Activated B cell treated with CpG ODN at 0.5 μM for 24 hours (primary cell): ENCODE data around the gene DLG2. TPM values are rescaled to one million over a fixed set of nuclear protein-coding genes. Genes with fewer than 3 reads are reported as not detected.
"Not testable (repeated sequence)": the region's sequence is repeated elsewhere in the genome, so short reads cannot be mapped to it uniquely, and the experiment has no call there.

Source experiments
- ATAC-seq: fragments of 200-7000 bp; cut with Tn5 transposase; one replicate; pipeline ENCODE4 v1.10.0; 2021; ENCODE audit warnings: low read depth, mild to moderate bottlenecking, moderate library complexity
- CTCF ChIA-PET: fragments of 350-600 bp; sonication (Branson Sonifier 250); formaldehyde crosslinking; loops from one replicate; lab custom pipeline; 2021; ENCODE audit warnings: antibody characterized with exemption; lab: Charles Lee
- POLR2A ChIA-PET: fragments of 350-600 bp; sonication (Branson Sonifier 250); formaldehyde crosslinking; loops from one replicate; lab custom pipeline; 2021; ENCODE audit warnings: antibody characterized with exemption; lab: Charles Lee
- DNase-seq: peaks from one replicate; pipeline ENCODE4 v3.0.0; 2022
- H3K27ac Mint-ChIP-seq: one replicate; pipeline ENCODE4 v1.8.0; 2020; ENCODE audit warnings: mixed read lengths
- H3K27me3 Mint-ChIP-seq: one replicate; pipeline ENCODE4 v1.8.0; 2021; ENCODE audit warnings: mixed read lengths
- H3K36me3 Mint-ChIP-seq: one replicate; pipeline ENCODE4 v1.8.0; 2021; ENCODE audit warnings: low read depth, mixed read lengths
- H3K4me1 Mint-ChIP-seq: one replicate; pipeline ENCODE4 v1.8.0; 2021; ENCODE audit warnings: mixed read lengths
- H3K4me3 Mint-ChIP-seq: one replicate; pipeline ENCODE4 v1.8.0; 2020; ENCODE audit warnings: mild to moderate bottlenecking, mixed read lengths
- H3K9me3 Mint-ChIP-seq: one replicate; pipeline ENCODE4 v1.8.0; 2020; ENCODE audit warnings: mixed read lengths
- CTCF ChIP-seq: fragments of 200-600 bp; IDR thresholded peaks from one replicate; pipeline ENCODE4 v1.8.0; 2022; ENCODE audit warnings: antibody characterized with exemption, mild to moderate bottlenecking
- intact Hi-C: fragments of 100-400 bp; cut with micrococcal nuclease; formaldehyde crosslinking; loops from one replicate; pipeline ENCODE4 v1.15.1; 2024
- total RNA-seq: library from RNA; stranded (reverse); gene quantifications from 2 replicates; pipeline ENCODE4 v1.2.3, GENCODE V29; 2022

The DLG2 gene
- total RNA-seq, 1 donor from 2014 or later = 2.7 TPM

GRCh38 chr11:83599066-83599465 lies 2028.1 kb downstream of the DLG2 start:
- no peak overlapping the region for H3K27ac Mint-ChIP-seq
- no peaks in the 10 kb centered on the region for H3K36me3 Mint-ChIP-seq
- ATAC-seq = no peak
- no peak for TF ChIP-seq CTCF
- H3K27me3 Mint-ChIP-seq = no peaks in the 10 kb centered on the region
- DNase-seq = no peak
- H3K9me3 Mint-ChIP-seq = no peaks in the 10 kb centered on the region
- H3K4me1 Mint-ChIP-seq = peaks cover 9% of the 10 kb centered on the region
- intact Hi-C loops = no loop called here
- ChIA-PET POLR2A (no interaction called here), CTCF (no interaction called here)
- no peak overlapping the region for H3K4me3 Mint-ChIP-seq

GRCh38 chr11:83587797-83588196 lies 2039.3 kb downstream of the DLG2 start:
- CTCF ChIA-PET, POLR2A ChIA-PET, H3K27ac Mint-ChIP-seq, ATAC-seq, H3K9me3 Mint-ChIP-seq, DNase-seq, H3K4me1 Mint-ChIP-seq, intact Hi-C loops, H3K4me3 Mint-ChIP-seq, H3K27me3 Mint-ChIP-seq, H3K36me3 Mint-ChIP-seq: not testable (repeated sequence)

GRCh38 chr11:83583757-83584366 lies 2043.3 kb downstream of the DLG2 start:
- no peaks in the 10 kb centered on the region for H3K9me3 Mint-ChIP-seq
- DNase-seq = no peak
- no peaks in the 10 kb centered on the region for H3K36me3 Mint-ChIP-seq
- no peak for TF ChIP-seq CTCF
- intact Hi-C loops = no loop called here
- no peaks in the 10 kb centered on the region for H3K4me1 Mint-ChIP-seq
- no peak overlapping the region for H3K4me3 Mint-ChIP-seq
- POLR2A ChIA-PET = no interaction called here
- H3K27me3 Mint-ChIP-seq = peaks cover 4% of the 10 kb centered on the region
- H3K27ac Mint-ChIP-seq = no peak overlapping the region
- CTCF ChIA-PET = no interaction called here
- ATAC-seq = no peak

GRCh38 chr11:83574519-83574918 lies 2052.6 kb downstream of the DLG2 start:
- DNase-seq (no peak), ATAC-seq (no peak)
- intact Hi-C loops = no loop called here
- Mint-ChIP-seq H3K9me3 (no peaks in the 10 kb centered on the region), H3K4me3 (no peak overlapping the region), H3K36me3 (no peaks in the 10 kb centered on the region), H3K27ac (no peak overlapping the region), H3K27me3 (peaks cover 6% of the 10 kb centered on the region), H3K4me1 (no peaks in the 10 kb centered on the region)
- TF ChIP-seq CTCF = no peak
- ChIA-PET CTCF (no interaction called here), POLR2A (no interaction called here)

GRCh38 chr11:83572581-83573496 lies 2054.3 kb downstream of the DLG2 start:
- DNase-seq = no peak
- no peak for ATAC-seq
- Mint-ChIP-seq H3K4me3 (no peak overlapping the region), H3K36me3 (no peaks in the 10 kb centered on the region), H3K4me1 (no peaks in the 10 kb centered on the region), H3K27ac (no peak overlapping the region), H3K9me3 (no peaks in the 10 kb centered on the region), H3K27me3 (peaks cover 17% of the 10 kb centered on the region)
- intact Hi-C loops = no loop called here
- ChIA-PET CTCF (no interaction called here), POLR2A (no interaction called here)
- TF ChIP-seq CTCF = no peak
